GM23248 (cell line): ENCODE measurements around the gene JPH2. TPM values are rescaled to one million over a fixed set of nuclear protein-coding genes. Genes with fewer than 3 reads are reported as not detected.

Source experiments
- DNase-seq: peaks from one replicate; pipeline ENCODE4 v3.0.0-alpha.2; 2015
- H2AFZ ChIP-seq: fragments of 200-600 bp; sonication (generic); 2 replicates; pipeline ENCODE4 v1.6.1; 2016; ENCODE audit warnings: antibody characterized with exemption
- H3F3A ChIP-seq: fragments of 200-600 bp; sonication (generic); 2 replicates; pipeline ENCODE4 v1.6.1; 2016; ENCODE audit warnings: mild to moderate bottlenecking, antibody characterized with exemption, mixed run types; ENCODE audit not compliant: insufficient read depth
- H3K27ac ChIP-seq: fragments of 200-600 bp; sonication (generic); 2 replicates; pipeline ENCODE4 v1.5.1; 2016; ENCODE audit warnings: mild to moderate bottlenecking
- H3K27me3 ChIP-seq: fragments of 200-600 bp; sonication (generic); replicated peaks from 2 replicates; pipeline ENCODE4 v1.6.1; 2016; ENCODE audit warnings: mild to moderate bottlenecking; ENCODE audit not compliant: insufficient read depth
- H3K36me3 ChIP-seq: fragments of 200-600 bp; sonication (generic); 2 replicates; pipeline ENCODE4 v1.6.1; 2016; ENCODE audit warnings: low read depth, mild to moderate bottlenecking
- H3K4me1 ChIP-seq: fragments of 200-600 bp; sonication (generic); 2 replicates; pipeline ENCODE4 v1.6.1; 2016; ENCODE audit warnings: mild to moderate bottlenecking; ENCODE audit not compliant: insufficient read depth
- H3K4me2 ChIP-seq: fragments of 200-600 bp; sonication (generic); one replicate; pipeline ENCODE4 v1.6.1; 2016; ENCODE audit warnings: mild to moderate bottlenecking; ENCODE audit not compliant: unreplicated experiment
- H3K4me3 ChIP-seq: fragments of 200-600 bp; sonication (generic); 2 replicates; pipeline ENCODE4 v1.5.1; 2016; ENCODE audit warnings: mild to moderate bottlenecking
- H3K79me2 ChIP-seq: fragments of 200-600 bp; sonication (generic); 2 replicates; pipeline ENCODE4 v1.6.1; 2016; ENCODE audit warnings: mild to moderate bottlenecking; ENCODE audit not compliant: insufficient read depth
- H3K9ac ChIP-seq: fragments of 200-600 bp; sonication (generic); 2 replicates; pipeline ENCODE4 v1.6.1; 2016; ENCODE audit warnings: mild to moderate bottlenecking
- H3K9me2 ChIP-seq: fragments of 200-600 bp; sonication (generic); 2 replicates; pipeline ENCODE4 v1.6.1; 2016; ENCODE audit warnings: mixed run types, mild to moderate bottlenecking, moderate library complexity; ENCODE audit not compliant: insufficient read depth
- H3K9me3 ChIP-seq: fragments of 200-600 bp; sonication (generic); one replicate; pipeline ENCODE4 v1.6.1; 2017; ENCODE audit warnings: low read depth
- H4K20me1 ChIP-seq: fragments of 200-600 bp; sonication (generic); 2 replicates; pipeline ENCODE4 v1.6.0; 2016; ENCODE audit not compliant: insufficient read depth
- EZH2 ChIP-seq: fragments of 200-600 bp; sonication (generic); IDR thresholded peaks from 2 replicates; pipeline ENCODE4 v1.6.1; 2018; ENCODE audit warnings: antibody characterized with exemption, mild to moderate bottlenecking; ENCODE audit not compliant: insufficient read depth, poor library complexity, severe bottlenecking
- EZH2phosphoT487 ChIP-seq: fragments of 200-600 bp; sonication (generic); IDR thresholded peaks from 2 replicates; pipeline ENCODE4 v1.6.1; 2018; ENCODE audit warnings: antibody characterized with exemption, moderate library complexity, mild to moderate bottlenecking, low read depth; ENCODE audit not compliant: insufficient read depth
- WGBS, 2 experiments: methylation state at CpG; one replicate each; pipeline ENCODE4 v1.1.6; 2015 to 2017; ENCODE audit warnings: low lambda C conversion rate in 2 of 2, low coverage in 1 of 2; ENCODE audit errors: missing lambda C conversion rate in 2 of 2; 5-methylcytosine and 5-hydroxymethylcytosine counted together
- in situ Hi-C: fragments of 300-500 bp; cut with MboI; formaldehyde crosslinking; loops from 2 replicates; pipeline ENCODE4 v1.15.0; 2020
- polyA plus RNA-seq: library from polyadenylated mRNA; unstranded; fragments of >200 nt; fragmentation: Nextera tagmentation; extraction: Ambion mirVana; gene quantifications from 2 replicates; pipeline ENCODE4 v1.2.1, GENCODE V29; 2016
- total RNA-seq: library from RNA; depleted of rRNA; stranded (reverse); fragments of >200 nt; shearing (Covaris generic); gene quantifications from 2 replicates; pipeline ENCODE4 v1.2.3, GENCODE V29; 2014

Gene JPH2
- total and polyA plus RNA-seq, 2 experiments from 2014 or later = 1.8 to 9.7 TPM

GRCh38 chr20:44115181-44115580 is 71.8 kb downstream of the JPH2 start:
- TF ChIP-seq EZH2 (no peak), EZH2phosphoT487 (no peak)
- Histone ChIP-seq H4K20me1 (no peaks in the 10 kb centered on the region), H3K27me3 (no peaks in the 10 kb centered on the region), H3F3A (no peaks in the 10 kb centered on the region), H3K4me2 (no peak overlapping the region), H3K4me1 (no peaks in the 10 kb centered on the region), H3K79me2 (no peaks in the 10 kb centered on the region), H2AFZ (no peak overlapping the region), H3K9me3 (no peaks in the 10 kb centered on the region), H3K27ac (no peak overlapping the region), H3K9ac (no peak overlapping the region), H3K9me2 (no peaks in the 10 kb centered on the region), H3K36me3 (no peaks in the 10 kb centered on the region), H3K4me3 (no peak overlapping the region)
- in situ Hi-C loops = loop anchor here (5.0 to 10.0 kb wide), 3 partner anchors 72 to 350 kb away; partner anchors contain the start of genes FITM2 and JPH2
- WGBS, 2 experiments = 84 to 90% methylated on average over 4 to 7 of the region's 7 CpGs
- no peak for DNase-seq

GRCh38 chr20:44113618-44114376 is 73.2 kb downstream of the JPH2 start:
- WGBS, 2 experiments = 59% methylated on average over 8 of the region's 8 CpGs
- TF ChIP-seq EZH2phosphoT487 (no peak), EZH2 (no peak)
- in situ Hi-C loops = loop anchor here (10.0 kb wide), 2 partner anchors 201 to 351 kb away; partner anchors contain the start of gene FITM2

GRCh38 chr20:44112889-44113617 is 73.9 kb downstream of the JPH2 start:
- in situ Hi-C loops = loop anchor here (10.0 kb wide), 2 partner anchors 202 to 352 kb away; partner anchors contain the start of gene FITM2

More at GRCh38 chr20:44113618-44114376, 73.2 kb downstream of the JPH2 start:
- Histone ChIP-seq H3K27me3 (no peaks in the 10 kb centered on the region), H3K9ac (no peak overlapping the region), H3K9me2 (no peaks in the 10 kb centered on the region), H3K9me3 (no peaks in the 10 kb centered on the region), H3K4me1 (no peaks in the 10 kb centered on the region), H3K4me2 (no peak overlapping the region), H3K27ac (no peak overlapping the region), H4K20me1 (no peaks in the 10 kb centered on the region), H3F3A (no peaks in the 10 kb centered on the region), H3K79me2 (no peaks in the 10 kb centered on the region), H2AFZ (no peak overlapping the region), H3K36me3 (no peaks in the 10 kb centered on the region), H3K4me3 (no peak overlapping the region)
- no peak for DNase-seq

GRCh38 chr20:44112456-44112855 is 74.5 kb downstream of the JPH2 start:
- Histone ChIP-seq H3K4me2 (no peak overlapping the region), H3K9ac (no peak overlapping the region), H3K4me3 (no peak overlapping the region), H2AFZ (no peak overlapping the region), H3K9me3 (no peaks in the 10 kb centered on the region), H4K20me1 (no peaks in the 10 kb centered on the region), H3K4me1 (no peaks in the 10 kb centered on the region), H3K27ac (no peak overlapping the region), H3F3A (no peaks in the 10 kb centered on the region), H3K27me3 (no peaks in the 10 kb centered on the region), H3K9me2 (no peaks in the 10 kb centered on the region), H3K79me2 (no peaks in the 10 kb centered on the region), H3K36me3 (no peaks in the 10 kb centered on the region)
- in situ Hi-C loops = loop anchor here (10.0 kb wide), 2 partner anchors 202 to 352 kb away; partner anchors contain the start of gene FITM2
- WGBS, 2 experiments = 80 to 88% methylated on average over 6 of the region's 6 CpGs
- TF ChIP-seq EZH2 (no peak), EZH2phosphoT487 (no peak)
- DNase-seq = no peak

More at GRCh38 chr20:44112889-44113617, 73.9 kb downstream of the JPH2 start:
- H3K79me2 ChIP-seq = no peaks in the 10 kb centered on the region
- no peak overlapping the region for H3K27ac ChIP-seq
- no peak overlapping the region for H2AFZ ChIP-seq
- TF ChIP-seq EZH2phosphoT487 = no peak
- no peak for TF ChIP-seq EZH2
- no peaks in the 10 kb centered on the region for H3K36me3 ChIP-seq
- no peaks in the 10 kb centered on the region for H3K9me3 ChIP-seq
- no peak overlapping the region for H3K4me2 ChIP-seq
- WGBS, 2 experiments = 61 to 70% methylated on average over 6 to 7 of the region's 7 CpGs
- H3K4me1 ChIP-seq = no peaks in the 10 kb centered on the region
- H3F3A ChIP-seq = no peaks in the 10 kb centered on the region
- no peak overlapping the region for H3K9ac ChIP-seq
- no peaks in the 10 kb centered on the region for H3K27me3 ChIP-seq
- H3K4me3 ChIP-seq = no peak overlapping the region
- H4K20me1 ChIP-seq = no peaks in the 10 kb centered on the region
- DNase-seq = no peak
- no peaks in the 10 kb centered on the region for H3K9me2 ChIP-seq
